HepG2 (cell line): ENCODE measurements around the gene SKI.

Source experiments
- EEA1 ChIP-seq: sonication (generic); formaldehyde crosslinking; IDR thresholded peaks from 2 replicates; pipeline ENCODE4 v1.5.1; 2020; ENCODE audit warnings: mild to moderate bottlenecking, missing genetic modification reagents, borderline replicate concordance
- NFRKB ChIP-seq: fragments of 450-650 bp; IDR thresholded peaks from 2 replicates; pipeline ENCODE4 v1.6.1; 2017
- POLR2A ChIP-seq, 2 experiments: IDR thresholded peaks; 2 replicates each; pipeline ENCODE4 v1.6.1; 2011; ENCODE audit warnings: low read depth in 2 of 2, low read length in 2 of 2, mild to moderate bottlenecking in 1 of 2, moderate library complexity in 1 of 2; ENCODE audit not compliant: insufficient read depth in 1 of 2
- POLR2AphosphoS2 ChIP-seq: IDR thresholded peaks from 2 replicates; pipeline ENCODE4 v1.6.1; 2011; ENCODE audit warnings: low read depth, low read length, improper control_type of control experiment
- PRPF4 ChIP-seq: fragments of 200-400 bp; formaldehyde crosslinking; IDR thresholded peaks from 2 replicates; pipeline ENCODE4 v1.6.1; 2016; ENCODE audit warnings: low read length, low read depth; ENCODE audit not compliant: poor library complexity, severe bottlenecking
- SMC3 ChIP-seq: IDR thresholded peaks from 2 replicates; pipeline ENCODE4 v1.6.1; 2011; ENCODE audit warnings: low read length, improper control_type of control experiment
- TBX2 ChIP-seq: sonication (generic); formaldehyde crosslinking; IDR thresholded peaks from 2 replicates; pipeline ENCODE4 v1.5.0; 2020; ENCODE audit warnings: missing genetic modification reagents, mild to moderate bottlenecking, borderline replicate concordance
- XBP1 ChIP-seq: sonication (generic); formaldehyde crosslinking; IDR thresholded peaks from 2 replicates; pipeline ENCODE4 v1.5.0; 2020; ENCODE audit warnings: missing genetic modification reagents
- YY1 ChIP-seq: IDR thresholded peaks from 2 replicates; pipeline ENCODE4 v1.6.1; 2011; ENCODE audit warnings: low read length, low read depth, moderate library complexity, mild to moderate bottlenecking; ENCODE audit not compliant: insufficient read depth, insufficient replicate concordance
- ZFP90 ChIP-seq: sonication (generic); formaldehyde crosslinking; IDR thresholded peaks from 2 replicates; pipeline ENCODE4 v1.8.0; 2022; ENCODE audit warnings: missing genetic modification reagents, mild to moderate bottlenecking, inconsistent platforms, borderline replicate concordance
- ZNF138 ChIP-seq: sonication (generic); formaldehyde crosslinking; IDR thresholded peaks from 2 replicates; pipeline ENCODE4 v1.5.0; 2020; ENCODE audit warnings: mild to moderate bottlenecking, low read depth, missing genetic modification reagents
- ZNF660 ChIP-seq: sonication (generic); formaldehyde crosslinking; IDR thresholded peaks from 2 replicates; pipeline ENCODE4 v1.5.1; 2020; ENCODE audit warnings: mild to moderate bottlenecking, low read depth, missing genetic modification reagents, borderline replicate concordance

DNA sequence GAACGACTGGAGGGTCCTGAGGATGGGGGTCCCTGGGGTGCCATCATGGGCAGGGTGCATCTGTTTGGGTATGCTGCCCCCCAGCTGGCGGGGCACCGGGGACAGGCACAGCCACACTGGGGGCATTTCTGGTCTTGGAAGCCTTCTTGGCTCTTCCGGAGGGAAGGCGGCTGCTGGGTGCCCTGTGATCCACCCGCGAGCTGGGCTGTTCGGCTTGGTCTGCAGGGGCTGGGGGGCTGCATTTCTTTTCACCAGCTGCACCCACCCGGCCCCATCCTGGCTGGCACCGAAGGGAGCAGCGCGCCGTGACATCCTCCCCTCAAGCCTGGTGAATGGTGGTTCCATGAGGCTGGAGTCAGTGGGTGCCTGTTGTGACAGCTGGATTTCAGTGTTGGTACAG lies 45.7 kb upstream of the SKI start:
- TF ChIP-seq NFRKB (no peak), PRPF4 (no peak), XBP1 (CRISPR knock-in tag) (no peak), ZNF138 (CRISPR knock-in tag) (no peak), ZFP90 (CRISPR knock-in tag) (no peak), TBX2 (no peak), ZNF660 (no peak), YY1 (no peak), EEA1 (CRISPR knock-in tag) (no peak), POLR2A (IDR thresholded peaks at IDR 0.05; ENCODE audit: insufficient read depth in 1 of 2, low read depth in 2 of 2, low read length in 2 of 2) (no peak), POLR2AphosphoS2 (no peak), SMC3 (no peak)
